Esophagus muscularis mucosa (tissue), 4 donors: ENCODE results near the gene STXBP3. TPM values are rescaled to one million over a fixed set of nuclear protein-coding genes. Genes with fewer than 3 reads are reported as not detected.

Experiments
- DNase-seq: peaks from one replicate; pipeline ENCODE4 v3.0.0-alpha.2; 2017; ENCODE audit errors: extremely low spot score
- H3K27ac ChIP-seq, 4 donors: fragments of 200-600 bp; sonication (generic); replicated peaks in 1 of 4; 1 replicate in 3 of 4; 2 replicates in 1 of 4; pipeline ENCODE4 v1.5.1; 2016 to 2019; ENCODE audit warnings: mild to moderate bottlenecking in 1 of 4
- H3K27me3 ChIP-seq, 4 donors: fragments of 200-600 bp; sonication (generic); one replicate each; pipeline versions ENCODE4 v1.5.1 to v1.6.0; 2016 to 2019
- H3K36me3 ChIP-seq, 4 donors: fragments of 200-600 bp; sonication (generic); one replicate each; pipeline ENCODE4 v1.5.1; 2016 to 2019
- H3K4me1 ChIP-seq, 4 donors: fragments of 200-600 bp; sonication (generic); one replicate each; pipeline ENCODE4 v1.5.1; 2016 to 2019
- H3K4me3 ChIP-seq, 4 donors: fragments of 200-600 bp; sonication (generic); 1 replicate in 2 of 4; 2 replicates in 2 of 4; pipeline ENCODE4 v1.5.1; 2016 to 2019; ENCODE audit warnings: mild to moderate bottlenecking in 4 of 4, moderate library complexity in 1 of 4
- H3K9me3 ChIP-seq, 4 donors: fragments of 200-600 bp; sonication (generic); 1 replicate in 3 of 4; 2 replicates in 1 of 4; pipeline ENCODE4 v1.5.1; 2016 to 2019
- EP300 ChIP-seq: sonication (generic); formaldehyde crosslinking; IDR thresholded peaks from one replicate; pipeline ENCODE4 v1.6.1; 2017; ENCODE audit warnings: antibody characterized with exemption
- POLR2A ChIP-seq: fragments of 450-650 bp; IDR thresholded peaks from one replicate; pipeline ENCODE4 v1.6.1; 2017; ENCODE audit warnings: antibody characterized with exemption, moderate library complexity, mild to moderate bottlenecking, low read depth
- POLR2AphosphoS5 ChIP-seq, 2 donors: sonication (generic); formaldehyde crosslinking; IDR thresholded peaks; one replicate each; pipeline ENCODE4 v1.6.1; 2017; ENCODE audit warnings: antibody characterized with exemption in 2 of 2
- WGBS: methylation state at CpG from one replicate; pipeline ENCODE4 v1.1.5; 2018; 5-methylcytosine and 5-hydroxymethylcytosine counted together
- intact Hi-C: fragments of 100-400 bp; cut with DNase I; formaldehyde crosslinking; loops from one replicate; pipeline ENCODE4 v1.15.1; 2023
- total RNA-seq, 4 donors: library from RNA; depleted of rRNA; stranded (reverse); fragments of >200 nt; gene quantifications; one replicate each; pipeline versions ENCODE4 v1.1.0 to v1.2.1, GENCODE V29; 2016
- TF ChIP-seq, protein P1 (sequence below), 3 experiments: fragments of 200-600 bp in 2 of 3; fragments of 450-650 bp in 1 of 3; sonication (generic) in 2 of 3; IDR thresholded peaks; one replicate each; pipeline ENCODE4 v1.5.1; 2017 to 2019; ENCODE audit warnings: antibody characterized with exemption in 3 of 3, mild to moderate bottlenecking in 2 of 3, moderate library complexity in 1 of 3

Gene STXBP3
- total RNA-seq, 4 donors from 2014 or later = 54.8 to 67.7 (median 63.8) TPM

DNA sequence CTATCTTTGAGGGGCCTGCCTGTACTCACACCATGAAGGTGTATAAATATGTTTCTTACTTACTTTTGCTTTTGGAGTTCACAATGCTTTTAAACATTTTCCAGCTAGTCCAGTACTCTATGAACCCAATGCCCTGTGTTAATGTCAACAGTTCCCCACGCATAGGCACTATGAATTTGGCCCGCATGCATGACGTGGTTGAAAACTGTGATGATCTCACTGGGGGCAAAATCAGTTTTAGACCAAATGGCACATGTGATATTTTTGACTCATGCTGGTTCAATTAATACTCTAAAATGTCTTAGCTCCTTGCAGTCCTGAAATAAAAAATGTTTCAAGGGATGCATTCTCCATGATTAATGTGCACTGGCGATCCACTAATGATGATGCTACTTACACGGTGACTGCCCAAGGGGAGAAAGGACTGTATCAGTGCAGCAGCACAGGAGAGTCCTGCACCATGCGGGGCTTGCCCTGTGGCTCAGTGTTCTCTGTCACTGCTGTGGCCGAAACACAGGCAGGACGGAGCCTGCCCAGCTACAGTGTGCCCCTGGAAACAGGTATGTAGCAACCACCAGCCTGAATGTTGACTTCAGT is 18.0 kb upstream of the STXBP3 start:
- TF ChIP-seq POLR2AphosphoS5 (IDR thresholded peaks at IDR 0.05) = no peak
- no peak for TF ChIP-seq EP300
- TF ChIP-seq, protein P1, sequence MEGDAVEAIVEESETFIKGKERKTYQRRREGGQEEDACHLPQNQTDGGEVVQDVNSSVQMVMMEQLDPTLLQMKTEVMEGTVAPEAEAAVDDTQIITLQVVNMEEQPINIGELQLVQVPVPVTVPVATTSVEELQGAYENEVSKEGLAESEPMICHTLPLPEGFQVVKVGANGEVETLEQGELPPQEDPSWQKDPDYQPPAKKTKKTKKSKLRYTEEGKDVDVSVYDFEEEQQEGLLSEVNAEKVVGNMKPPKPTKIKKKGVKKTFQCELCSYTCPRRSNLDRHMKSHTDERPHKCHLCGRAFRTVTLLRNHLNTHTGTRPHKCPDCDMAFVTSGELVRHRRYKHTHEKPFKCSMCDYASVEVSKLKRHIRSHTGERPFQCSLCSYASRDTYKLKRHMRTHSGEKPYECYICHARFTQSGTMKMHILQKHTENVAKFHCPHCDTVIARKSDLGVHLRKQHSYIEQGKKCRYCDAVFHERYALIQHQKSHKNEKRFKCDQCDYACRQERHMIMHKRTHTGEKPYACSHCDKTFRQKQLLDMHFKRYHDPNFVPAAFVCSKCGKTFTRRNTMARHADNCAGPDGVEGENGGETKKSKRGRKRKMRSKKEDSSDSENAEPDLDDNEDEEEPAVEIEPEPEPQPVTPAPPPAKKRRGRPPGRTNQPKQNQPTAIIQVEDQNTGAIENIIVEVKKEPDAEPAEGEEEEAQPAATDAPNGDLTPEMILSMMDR (IDR thresholded peaks at IDR 0.05) = no peak
- TF ChIP-seq POLR2A = no peak
- no peak for DNase-seq
- Histone ChIP-seq H3K36me3 (no peaks in the 10 kb centered on the region), H3K9me3 (no peaks in the 10 kb centered on the region), H3K4me1 (no peaks in the 10 kb centered on the region), H3K27ac (no peak overlapping the region), H3K27me3 (no peaks in the 10 kb centered on the region), H3K4me3 (no peak overlapping the region)
- intact Hi-C loops = no loop called here
- 93% methylated on average over 8 of the region's 8 CpGs for WGBS

DNA sequence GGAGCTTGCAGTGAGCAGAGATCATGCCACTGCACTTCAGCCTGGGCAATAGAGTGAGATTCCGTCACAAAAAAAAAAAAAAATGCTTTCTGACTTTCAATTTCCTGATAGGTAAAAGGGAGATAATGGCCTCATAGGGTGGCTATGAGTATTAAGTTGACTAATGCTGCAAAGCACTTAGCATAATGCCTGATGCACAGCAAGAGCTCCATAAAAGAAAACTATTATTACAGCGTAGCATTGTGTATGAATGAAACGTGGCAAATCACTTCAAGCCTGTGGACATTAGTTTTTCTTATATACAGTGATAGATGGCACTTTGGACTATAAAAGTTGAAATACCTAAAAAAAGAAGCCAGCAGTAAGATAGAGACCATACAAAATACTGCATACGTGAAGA is 17.0 kb upstream of the STXBP3 start:
- 93% methylated on average over 4 of the region's 4 CpGs for WGBS
- intact Hi-C loops = no loop called here
- Histone ChIP-seq H3K27me3 (no peaks in the 10 kb centered on the region), H3K9me3 (no peaks in the 10 kb centered on the region), H3K36me3 (no peaks in the 10 kb centered on the region), H3K4me3 (no peak overlapping the region), H3K27ac (no peak overlapping the region), H3K4me1 (no peaks in the 10 kb centered on the region)
- no peak for DNase-seq
- TF ChIP-seq, protein P1 (IDR thresholded peaks at IDR 0.05) = no peak
- TF ChIP-seq POLR2A (no peak), EP300 (no peak), POLR2AphosphoS5 (IDR thresholded peaks at IDR 0.05) (no peak)

DNA sequence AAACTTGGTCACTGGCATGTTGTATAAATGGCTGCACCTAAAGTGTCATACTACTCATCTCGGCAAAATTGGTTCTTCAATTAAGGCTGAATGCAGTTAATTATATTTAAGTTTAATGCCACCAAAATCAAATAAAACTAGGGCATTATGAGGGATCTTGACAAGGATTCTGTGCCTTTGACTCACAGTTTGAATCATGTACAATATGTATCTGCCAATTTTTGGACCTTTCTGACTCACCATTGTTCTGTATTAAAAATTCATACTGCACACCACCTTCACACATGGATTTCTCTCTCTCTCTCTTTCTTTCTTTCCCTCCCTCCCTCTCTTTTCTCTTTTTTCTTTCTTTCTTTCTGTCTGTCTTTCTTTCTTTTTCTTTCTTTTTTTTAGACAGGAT is 14.1 kb upstream of the STXBP3 start:
- Histone ChIP-seq H3K4me3 (no peak overlapping the region), H3K27ac (no peak overlapping the region), H3K36me3 (no peaks in the 10 kb centered on the region), H3K27me3 (no peaks in the 10 kb centered on the region), H3K4me1 (no peaks in the 10 kb centered on the region), H3K9me3 (no peaks in the 10 kb centered on the region)
- TF ChIP-seq, protein P1 (IDR thresholded peaks at IDR 0.05) = no peak
- no peak for TF ChIP-seq POLR2A
- no peak for TF ChIP-seq POLR2AphosphoS5 (IDR thresholded peaks at IDR 0.05)
- no peak for TF ChIP-seq EP300
- intact Hi-C loops = no loop called here
- WGBS = 93% methylated on average over 1 of the region's 1 CpG
- no peak for DNase-seq

DNA sequence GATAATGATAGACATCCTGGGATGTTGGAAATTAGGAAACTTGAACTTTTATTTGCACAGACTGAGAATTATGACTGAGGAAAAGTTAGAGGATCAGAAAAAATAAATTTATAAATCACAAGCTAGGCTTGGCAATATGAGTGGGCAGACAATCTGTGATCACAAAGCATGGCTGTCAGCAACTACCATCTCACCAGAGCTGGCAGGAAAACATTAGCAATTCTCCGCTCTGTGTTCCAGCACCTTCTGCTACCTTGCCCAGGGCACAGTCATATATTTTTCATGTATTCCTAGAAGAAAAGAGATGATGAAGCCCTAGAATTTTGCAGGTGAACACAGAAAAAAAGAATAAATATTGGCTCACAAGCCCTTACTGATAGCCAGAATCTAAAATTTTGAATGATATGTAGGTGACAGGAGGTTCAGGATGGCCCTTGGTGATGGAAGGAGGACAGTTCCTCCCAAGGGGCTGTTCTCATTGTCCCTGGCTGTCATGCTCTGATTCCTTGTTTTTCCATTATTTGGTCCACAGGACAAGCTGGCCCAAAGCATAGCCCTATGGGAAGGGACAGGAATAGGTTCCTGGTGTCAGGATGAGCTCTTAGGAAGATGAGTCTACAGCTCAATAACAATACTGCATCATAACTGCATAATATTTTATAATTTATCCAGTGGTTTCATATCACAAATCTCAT is 12.2 kb upstream of the STXBP3 start:
- Histone ChIP-seq H3K4me3 (no peak overlapping the region), H3K4me1 (no peaks in the 10 kb centered on the region), H3K27ac (no peak overlapping the region), H3K9me3 (no peaks in the 10 kb centered on the region), H3K36me3 (no peaks in the 10 kb centered on the region), H3K27me3 (peaks cover 0 to 8% (median 0%) of the 10 kb centered on the region in 4 donors)
- 95% methylated on average over 1 of the region's 1 CpG for WGBS
- intact Hi-C loops = no loop called here
- no peak for TF ChIP-seq EP300
- no peak for TF ChIP-seq POLR2A
- TF ChIP-seq, protein P1 (IDR thresholded peaks at IDR 0.05) = no peak
- no peak for TF ChIP-seq POLR2AphosphoS5 (IDR thresholded peaks at IDR 0.05)
- DNase-seq = no peak
